ENCODE measurements around the gene KMT2C. TPM values are rescaled to one million over a fixed set of nuclear protein-coding genes. Genes with fewer than 3 reads are reported as not detected.

The KMT2C gene
- total RNA-seq, 5 donors from 2014 or later (not counting 1 experiment from before 2014, with no cell fraction given), result 90.8 to 134 (median 116) TPM

- no peak overlapping the region for H3K4me3 Mint-ChIP-seq
- peaks cover 0 to 11% (median 0%) of the 10 kb centered on the region in 3 donors for H3K4me1 Mint-ChIP-seq
- Histone ChIP-seq H3K27ac (ENCODE audit: low read length) (no peak overlapping the region), H3K27me3 (replicated peaks in 1 of 2; ENCODE audit: control insufficient read depth in 2 of 2, extremely low read depth in 1 of 2, insufficient read depth in 2 of 2, low read length in 1 of 2) (no peaks in the 10 kb centered on the region), H3K36me3 (ENCODE audit: control insufficient read depth in 2 of 2, extremely low read depth in 1 of 2, insufficient read depth in 1 of 2, low read length in 1 of 2) (peaks cover 5 to 44% of the 10 kb centered on the region in 2 donors), H3K4me1 (ENCODE audit: control insufficient read depth in 1 of 2, extremely low read depth in 1 of 2, insufficient read depth in 2 of 2, low read length in 2 of 2) (no peaks in the 10 kb centered on the region), H3K9me3 (no peaks in the 10 kb centered on the region), H3K4me3 (ENCODE audit: control insufficient read depth in 1 of 2, extremely low read depth in 1 of 2, low read length in 1 of 2) (no peak overlapping the region)
- no peak overlapping the region for H3K27ac Mint-ChIP-seq
- ChIA-PET POLR2A (no interaction called here), CTCF (no interaction called here)
- DNase-seq (no peak), ATAC-seq (replicated peaks in 1 of 4) (no peak)
- no CpG with 5 or more reads among the region's 7 CpGs for WGBS (ENCODE audit: insufficient coverage)
- H3K36me3 Mint-ChIP-seq, result peaks cover 46% of the 10 kb centered on the region
- H3K9me3 Mint-ChIP-seq, result peaks cover 4 to 5% (median 5%) of the 10 kb centered on the region in 3 donors
- H3K27me3 Mint-ChIP-seq, result no peaks in the 10 kb centered on the region
These were observed 306.1 kb downstream of the KMT2C start for GRCh38 chr7:152129682-152130081.

GRCh38 chr7:152128741-152129461 is 306.9 kb downstream of the KMT2C start:
- Mint-ChIP-seq H3K27me3 (no peaks in the 10 kb centered on the region), H3K4me1 (peaks cover 0 to 11% (median 0%) of the 10 kb centered on the region in 3 donors), H3K4me3 (no peak overlapping the region), H3K27ac (no peak overlapping the region), H3K9me3 (peaks cover 10 to 11% (median 11%) of the 10 kb centered on the region in 3 donors), H3K36me3 (peaks cover 52% of the 10 kb centered on the region)
- 98% methylated on average over 58 of the region's 60 CpGs for WGBS (ENCODE audit: insufficient coverage)
- H3K27me3 ChIP-seq (replicated peaks in 1 of 2; ENCODE audit: control insufficient read depth in 2 of 2, extremely low read depth in 1 of 2, insufficient read depth in 2 of 2, low read length in 1 of 2), result no peaks in the 10 kb centered on the region
- ATAC-seq (replicated peaks in 1 of 4), result peak in 2 of 4 experiments; percentile 19 to 20
- DNase-seq, result no peak
- no peaks in the 10 kb centered on the region for H3K9me3 ChIP-seq
- H3K36me3 ChIP-seq (ENCODE audit: control insufficient read depth in 2 of 2, extremely low read depth in 1 of 2, insufficient read depth in 1 of 2, low read length in 1 of 2), result peaks cover 5 to 47% of the 10 kb centered on the region in 2 donors
- H3K27ac ChIP-seq (ENCODE audit: low read length), result no peak overlapping the region
- no peaks in the 10 kb centered on the region for H3K4me1 ChIP-seq (ENCODE audit: control insufficient read depth in 1 of 2, extremely low read depth in 1 of 2, insufficient read depth in 2 of 2, low read length in 2 of 2)
- ChIA-PET POLR2A (no interaction called here), CTCF (no interaction called here)
- H3K4me3 ChIP-seq (ENCODE audit: control insufficient read depth in 1 of 2, extremely low read depth in 1 of 2, low read length in 1 of 2), result no peak overlapping the region

- peaks cover 10 to 11% (median 11%) of the 10 kb centered on the region in 3 donors for H3K9me3 Mint-ChIP-seq
- ChIA-PET POLR2A (no interaction called here), CTCF (no interaction called here)
- Histone ChIP-seq H3K36me3 (ENCODE audit: control insufficient read depth in 2 of 2, extremely low read depth in 1 of 2, insufficient read depth in 1 of 2, low read length in 1 of 2) (peaks cover 5 to 51% of the 10 kb centered on the region in 2 donors), H3K27me3 (replicated peaks in 1 of 2; ENCODE audit: control insufficient read depth in 2 of 2, extremely low read depth in 1 of 2, insufficient read depth in 2 of 2, low read length in 1 of 2) (no peaks in the 10 kb centered on the region), H3K4me1 (ENCODE audit: control insufficient read depth in 1 of 2, extremely low read depth in 1 of 2, insufficient read depth in 2 of 2, low read length in 2 of 2) (no peaks in the 10 kb centered on the region), H3K4me3 (ENCODE audit: control insufficient read depth in 1 of 2, extremely low read depth in 1 of 2, low read length in 1 of 2) (no peak overlapping the region), H3K9me3 (no peaks in the 10 kb centered on the region), H3K27ac (ENCODE audit: low read length) (no peak overlapping the region)
- DNase-seq (no peak), ATAC-seq (replicated peaks in 1 of 4) (no peak)
- H3K4me1 Mint-ChIP-seq, result peaks cover 0 to 16% (median 0%) of the 10 kb centered on the region in 3 donors
- peaks cover 54% of the 10 kb centered on the region for H3K36me3 Mint-ChIP-seq
- H3K27me3 Mint-ChIP-seq, result no peaks in the 10 kb centered on the region
- no peak overlapping the region for H3K27ac Mint-ChIP-seq
- H3K4me3 Mint-ChIP-seq, result no peak overlapping the region
- WGBS (ENCODE audit: insufficient coverage), result 98% methylated on average over 14 of the region's 20 CpGs
These were observed 307.6 kb downstream of the KMT2C start for GRCh38 chr7:152128252-152128651.

GRCh38 chr7:152127229-152127628 is 308.6 kb downstream of the KMT2C start:
- Histone ChIP-seq H3K4me1 (ENCODE audit: control insufficient read depth in 1 of 2, extremely low read depth in 1 of 2, insufficient read depth in 2 of 2, low read length in 2 of 2) (peaks cover 0 to 2% of the 10 kb centered on the region in 2 experiments), H3K4me3 (ENCODE audit: control insufficient read depth in 1 of 2, extremely low read depth in 1 of 2, low read length in 1 of 2) (no peak overlapping the region), H3K27me3 (replicated peaks in 1 of 2; ENCODE audit: control insufficient read depth in 2 of 2, extremely low read depth in 1 of 2, insufficient read depth in 2 of 2, low read length in 1 of 2) (no peaks in the 10 kb centered on the region), H3K27ac (ENCODE audit: low read length) (no peak overlapping the region), H3K9me3 (no peaks in the 10 kb centered on the region), H3K36me3 (ENCODE audit: control insufficient read depth in 2 of 2, extremely low read depth in 1 of 2, insufficient read depth in 1 of 2, low read length in 1 of 2) (peaks cover 5 to 54% of the 10 kb centered on the region in 2 donors)
- peaks cover 9 to 26% (median 9%) of the 10 kb centered on the region in 3 donors for H3K4me1 Mint-ChIP-seq
- ATAC-seq (replicated peaks in 1 of 4), result no peak
- no peak overlapping the region for H3K4me3 Mint-ChIP-seq
- H3K9me3 Mint-ChIP-seq, result peaks cover 10 to 11% (median 11%) of the 10 kb centered on the region in 3 donors
- no peaks in the 10 kb centered on the region for H3K27me3 Mint-ChIP-seq
- CTCF ChIA-PET, result no interaction called here
- no peak for DNase-seq
- POLR2A ChIA-PET, result no interaction called here
- peaks cover 64% of the 10 kb centered on the region for H3K36me3 Mint-ChIP-seq
- 97% methylated on average over 15 of the region's 19 CpGs for WGBS (ENCODE audit: insufficient coverage)
- H3K27ac Mint-ChIP-seq, result no peak overlapping the region

DNA sequence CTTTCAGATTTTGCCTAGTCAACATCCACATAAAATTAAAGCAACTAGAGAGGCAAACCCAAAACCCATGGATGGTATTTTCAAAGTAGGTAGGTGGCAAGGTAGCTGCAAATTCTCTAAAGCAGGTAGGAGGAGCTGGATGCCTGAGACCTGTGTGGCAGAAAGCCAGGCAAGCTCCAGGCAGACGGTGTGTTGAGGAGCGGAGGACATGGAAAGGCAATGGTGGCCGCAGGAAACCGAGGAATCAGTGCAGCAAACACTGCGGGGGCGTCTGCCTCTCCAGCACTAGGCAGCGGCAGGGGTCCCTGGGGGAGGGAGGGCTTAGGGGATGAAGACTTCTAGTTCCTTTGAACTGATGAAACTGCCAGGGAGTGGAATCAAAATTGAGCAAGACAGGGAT is 309.1 kb downstream of the KMT2C start:
- ChIA-PET POLR2A (no interaction called here), CTCF (no interaction called here)
- 98% methylated on average over 7 of the region's 7 CpGs for WGBS (ENCODE audit: insufficient coverage)
- peaks cover 5 to 52% of the 10 kb centered on the region in 2 donors for H3K36me3 ChIP-seq (ENCODE audit: control insufficient read depth in 2 of 2, extremely low read depth in 1 of 2, insufficient read depth in 1 of 2, low read length in 1 of 2)
- H3K27ac ChIP-seq (ENCODE audit: low read length), result no peak overlapping the region
- Mint-ChIP-seq H3K4me1 (peaks cover 12 to 31% (median 14%) of the 10 kb centered on the region in 3 donors), H3K4me3 (no peak overlapping the region), H3K36me3 (peaks cover 66% of the 10 kb centered on the region), H3K9me3 (peaks cover 10 to 11% (median 11%) of the 10 kb centered on the region in 3 donors), H3K27ac (peak overlapping the region; percentile 27 to 48), H3K27me3 (no peaks in the 10 kb centered on the region)
- peaks cover 0 to 4% of the 10 kb centered on the region in 2 experiments for H3K4me1 ChIP-seq (ENCODE audit: control insufficient read depth in 1 of 2, extremely low read depth in 1 of 2, insufficient read depth in 2 of 2, low read length in 2 of 2)
- DNase-seq (no peak), ATAC-seq (replicated peaks in 1 of 4) (no peak)
- H3K27me3 ChIP-seq (replicated peaks in 1 of 2; ENCODE audit: control insufficient read depth in 2 of 2, extremely low read depth in 1 of 2, insufficient read depth in 2 of 2, low read length in 1 of 2), result no peaks in the 10 kb centered on the region
- no peaks in the 10 kb centered on the region for H3K9me3 ChIP-seq
- H3K4me3 ChIP-seq (ENCODE audit: control insufficient read depth in 1 of 2, extremely low read depth in 1 of 2, low read length in 1 of 2), result no peak overlapping the region

DNA sequence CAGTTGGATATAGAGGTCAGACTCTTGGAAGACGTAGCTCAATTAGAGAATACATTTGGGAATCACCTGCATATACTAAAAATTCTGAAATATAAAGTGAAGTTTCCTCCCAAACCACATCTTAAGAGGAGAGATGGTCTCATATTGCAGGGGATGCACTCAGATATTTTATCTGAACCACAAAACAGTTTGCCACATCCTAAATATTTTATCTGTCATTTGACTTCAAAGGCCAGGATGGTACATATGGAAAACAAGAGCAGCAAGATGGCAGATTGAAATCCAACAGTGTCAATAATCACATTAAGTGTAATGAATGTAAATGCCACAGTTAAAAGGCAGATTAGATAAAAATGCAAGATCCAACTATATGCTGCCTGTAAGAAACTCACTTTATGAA is 313.3 kb downstream of the KMT2C start:
- Mint-ChIP-seq H3K36me3 (peaks cover 82% of the 10 kb centered on the region), H3K4me3 (no peak overlapping the region), H3K9me3 (peaks cover 10 to 11% (median 11%) of the 10 kb centered on the region in 3 donors), H3K27ac (peak overlapping the region in 1 of 2 donors; percentile 14), H3K4me1 (peaks cover 15 to 27% (median 19%) of the 10 kb centered on the region in 3 donors), H3K27me3 (no peaks in the 10 kb centered on the region)
- no peak for ATAC-seq (replicated peaks in 1 of 4)
- ChIA-PET POLR2A (no interaction called here), CTCF (no interaction called here)
- Histone ChIP-seq H3K4me1 (ENCODE audit: control insufficient read depth in 1 of 2, extremely low read depth in 1 of 2, insufficient read depth in 2 of 2, low read length in 2 of 2) (peaks cover 0 to 4% of the 10 kb centered on the region in 2 experiments), H3K9me3 (no peaks in the 10 kb centered on the region), H3K27ac (ENCODE audit: low read length) (no peak overlapping the region), H3K36me3 (ENCODE audit: control insufficient read depth in 2 of 2, extremely low read depth in 1 of 2, insufficient read depth in 1 of 2, low read length in 1 of 2) (peaks cover 9 to 67% of the 10 kb centered on the region in 2 donors), H3K4me3 (ENCODE audit: control insufficient read depth in 1 of 2, extremely low read depth in 1 of 2, low read length in 1 of 2) (no peak overlapping the region), H3K27me3 (replicated peaks in 1 of 2; ENCODE audit: control insufficient read depth in 2 of 2, extremely low read depth in 1 of 2, insufficient read depth in 2 of 2, low read length in 1 of 2) (no peaks in the 10 kb centered on the region)
- WGBS (ENCODE audit: insufficient coverage), result no CpG with 5 or more reads among the region's 1 CpG
- no peak for DNase-seq

Data from T-cell (primary cell).